Mammary epithelial cell (primary cell): ENCODE measurements around the gene ARHGAP15.

Source experiments
- EZH2 ChIP-seq: IDR thresholded peaks from 2 replicates; pipeline ENCODE4 v1.6.1; 2012; ENCODE audit warnings: low read length, inconsistent platforms, borderline replicate concordance
- TF ChIP-seq, protein P1 (sequence below), 2 donors: IDR thresholded peaks in 1 of 2; conservative IDR thresholded peaks in 1 of 2; 2 replicates each; pipeline ENCODE4 v1.5.1; 2011 to 2012; ENCODE audit warnings: inconsistent platforms in 2 of 2, low read length in 2 of 2, mild to moderate bottlenecking in 2 of 2, control low read depth in 1 of 2, low read depth in 1 of 2; ENCODE audit not compliant: insufficient read depth in 1 of 2; ENCODE audit errors: extremely low read depth in 1 of 2

- TF ChIP-seq, protein P1, sequence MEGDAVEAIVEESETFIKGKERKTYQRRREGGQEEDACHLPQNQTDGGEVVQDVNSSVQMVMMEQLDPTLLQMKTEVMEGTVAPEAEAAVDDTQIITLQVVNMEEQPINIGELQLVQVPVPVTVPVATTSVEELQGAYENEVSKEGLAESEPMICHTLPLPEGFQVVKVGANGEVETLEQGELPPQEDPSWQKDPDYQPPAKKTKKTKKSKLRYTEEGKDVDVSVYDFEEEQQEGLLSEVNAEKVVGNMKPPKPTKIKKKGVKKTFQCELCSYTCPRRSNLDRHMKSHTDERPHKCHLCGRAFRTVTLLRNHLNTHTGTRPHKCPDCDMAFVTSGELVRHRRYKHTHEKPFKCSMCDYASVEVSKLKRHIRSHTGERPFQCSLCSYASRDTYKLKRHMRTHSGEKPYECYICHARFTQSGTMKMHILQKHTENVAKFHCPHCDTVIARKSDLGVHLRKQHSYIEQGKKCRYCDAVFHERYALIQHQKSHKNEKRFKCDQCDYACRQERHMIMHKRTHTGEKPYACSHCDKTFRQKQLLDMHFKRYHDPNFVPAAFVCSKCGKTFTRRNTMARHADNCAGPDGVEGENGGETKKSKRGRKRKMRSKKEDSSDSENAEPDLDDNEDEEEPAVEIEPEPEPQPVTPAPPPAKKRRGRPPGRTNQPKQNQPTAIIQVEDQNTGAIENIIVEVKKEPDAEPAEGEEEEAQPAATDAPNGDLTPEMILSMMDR (conservative IDR thresholded peaks at IDR 0.05 in 1 of 2, IDR thresholded peaks at IDR 0.05 in 1 of 2; ENCODE audit: extremely low read depth in 1 of 2, insufficient read depth in 1 of 2, low read depth in 1 of 2, low read length in 2 of 2) = no peak
- no peak for TF ChIP-seq EZH2
Observed at GRCh38 chr2:143692967-143693366, 563.7 kb downstream of the ARHGAP15 start.
